HG03039 (cell line): ENCODE results near the gene CDH24.

Experiments used
- ATAC-seq: cut with Tn5 transposase; IDR thresholded peaks from one replicate; pipeline ENCODE4 v1.9.1; 2021; ENCODE audit warnings: mild to moderate bottlenecking, moderate library complexity; ENCODE audit not compliant: unreplicated experiment

Gene CDH24

DNA sequence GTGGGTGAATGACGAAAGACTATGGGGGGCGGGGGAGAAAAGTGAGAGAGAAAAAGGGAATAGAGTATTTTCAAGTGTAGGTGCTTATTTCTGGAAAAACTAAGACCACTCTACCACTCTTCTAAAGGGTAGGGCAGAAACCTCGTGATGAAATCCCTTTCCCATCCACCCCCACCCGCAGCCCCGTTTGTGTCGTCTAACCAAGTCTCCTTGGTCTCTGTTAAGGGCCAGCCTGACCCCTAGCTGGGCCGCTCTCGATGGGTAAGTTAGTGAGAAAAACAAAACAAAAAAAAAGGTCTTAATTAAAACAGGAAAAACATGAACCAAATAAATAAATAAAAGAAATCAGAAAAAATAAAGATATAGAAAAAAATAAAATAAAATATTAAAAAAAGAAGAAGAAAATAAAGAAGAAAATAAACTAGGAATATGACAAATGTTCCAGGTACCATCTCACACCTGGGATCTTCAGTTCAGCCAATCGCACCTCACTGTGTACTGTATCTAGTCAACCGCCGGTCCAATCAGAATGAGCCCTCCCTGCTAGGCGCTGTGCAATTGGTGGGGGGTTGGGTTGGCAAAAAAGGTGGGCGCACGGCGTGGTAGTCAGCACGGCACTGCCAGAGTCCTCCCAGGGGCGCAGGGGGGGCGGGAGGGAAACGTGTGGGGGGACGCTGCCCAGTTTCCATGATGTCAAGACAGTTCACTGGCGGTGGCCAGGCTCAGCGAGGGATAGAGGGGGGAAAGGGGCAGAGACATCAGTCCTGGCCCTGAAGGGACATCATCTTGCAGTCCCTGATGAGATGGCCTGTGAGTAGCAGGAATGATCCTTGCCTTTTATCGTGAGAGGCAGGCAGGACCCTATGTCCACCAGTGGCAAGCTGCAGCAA, 9.8 kb upstream of the CDH24 start:
- ATAC-seq, result no peak

DNA sequence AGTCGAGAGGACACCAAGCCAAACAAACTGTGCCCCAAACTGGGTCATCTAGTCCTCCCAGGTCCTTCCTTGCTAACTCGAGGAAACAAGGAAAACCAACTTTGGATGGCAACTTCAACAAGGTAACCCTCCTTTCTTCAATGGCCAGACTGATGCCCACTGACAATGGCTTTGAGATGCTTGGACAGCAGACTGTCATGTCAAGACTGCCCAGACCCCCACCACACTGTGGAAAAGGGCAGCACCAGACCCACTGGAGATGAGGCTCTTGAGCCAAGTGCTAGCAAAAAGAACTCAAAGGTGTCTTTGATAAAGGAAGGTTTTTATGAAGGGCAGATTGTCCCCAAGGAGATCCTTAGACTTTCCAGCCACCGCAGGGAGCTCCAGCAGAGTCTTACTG, 9.0 kb upstream of the CDH24 start:
- ATAC-seq, result no peak

DNA sequence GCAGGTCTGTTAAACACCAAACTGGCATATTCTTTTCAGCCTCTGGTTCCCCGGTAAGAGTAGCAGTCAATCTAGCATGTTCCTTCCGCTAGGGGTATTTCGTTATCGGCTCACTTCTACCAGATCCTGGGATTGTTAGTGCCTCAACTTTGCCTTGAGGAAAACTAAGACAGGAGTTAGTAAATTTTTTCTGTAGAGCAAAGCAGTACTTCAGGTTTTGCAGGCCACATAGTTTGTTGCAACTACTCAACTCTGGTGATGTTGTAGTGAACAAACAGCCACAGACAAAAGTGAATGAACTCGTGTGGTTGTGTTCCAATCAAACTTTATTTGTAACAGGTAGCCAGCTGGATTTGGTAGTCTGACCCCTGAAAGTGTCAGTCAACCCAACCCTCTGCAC, 6.3 kb upstream of the CDH24 start:
- no peak for ATAC-seq

DNA sequence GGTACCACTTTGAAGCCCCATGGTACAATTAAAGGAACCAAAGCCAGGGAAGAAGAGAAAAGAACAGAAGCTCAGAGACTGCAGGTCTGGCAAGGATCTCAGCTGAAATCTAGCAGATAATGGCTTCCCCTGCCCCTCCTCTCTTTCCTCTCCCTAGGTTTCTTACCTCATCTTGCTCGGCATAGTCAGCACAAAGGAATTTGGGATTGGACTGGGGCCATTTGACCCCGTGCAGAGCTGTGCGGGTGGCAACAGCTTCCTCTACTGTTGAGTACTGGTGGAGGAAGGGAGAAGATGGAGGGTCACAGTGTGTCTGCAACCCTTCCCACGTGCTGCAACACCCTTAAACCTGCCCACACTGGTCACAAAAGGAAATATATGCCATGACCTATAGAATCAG, 4.7 kb upstream of the CDH24 start:
- no peak for ATAC-seq

DNA sequence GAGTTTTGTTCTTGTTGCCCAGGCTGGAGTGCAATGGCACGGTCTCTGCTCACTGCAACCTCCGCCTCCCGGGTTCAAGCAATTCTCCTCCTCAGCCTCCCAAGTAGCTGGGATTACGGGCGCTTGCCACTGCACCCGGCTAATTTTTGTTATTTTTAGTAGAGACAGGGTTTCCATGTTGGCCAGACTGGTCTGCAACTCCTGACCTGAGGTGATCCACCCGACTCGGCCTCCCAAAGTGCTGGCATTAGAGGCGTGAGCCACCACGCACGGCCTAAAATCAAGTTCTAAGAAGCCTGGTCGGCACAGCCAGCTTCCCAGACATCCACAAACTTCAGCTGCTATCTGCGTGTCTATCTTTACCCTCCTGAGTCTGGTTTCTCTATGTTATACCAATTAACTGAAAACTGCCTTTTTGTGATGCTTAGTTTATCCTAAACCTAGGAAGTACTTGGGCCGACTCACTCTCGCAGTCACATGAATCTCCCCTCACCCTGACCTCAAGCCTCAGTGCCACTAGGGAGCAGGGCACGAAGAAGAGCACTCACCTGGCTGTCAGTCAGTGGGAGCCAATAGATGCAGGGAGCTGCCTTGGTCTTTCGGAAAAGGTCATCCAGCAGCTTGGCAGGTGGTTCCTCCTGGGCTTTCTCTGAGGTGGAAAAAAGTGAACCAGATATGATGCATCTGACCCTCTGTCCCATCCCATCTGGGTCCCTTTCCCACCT, 3.4 kb upstream of the CDH24 start:
- ATAC-seq, result no peak

- no peak for ATAC-seq
Observed at GRCh38 chr14:23058654-23059504, 1.6 kb upstream of the CDH24 start.

- peak; percentile 37 for ATAC-seq
Observed at GRCh38 chr14:23057757-23058653, 685 bp upstream of the CDH24 start.

DNA sequence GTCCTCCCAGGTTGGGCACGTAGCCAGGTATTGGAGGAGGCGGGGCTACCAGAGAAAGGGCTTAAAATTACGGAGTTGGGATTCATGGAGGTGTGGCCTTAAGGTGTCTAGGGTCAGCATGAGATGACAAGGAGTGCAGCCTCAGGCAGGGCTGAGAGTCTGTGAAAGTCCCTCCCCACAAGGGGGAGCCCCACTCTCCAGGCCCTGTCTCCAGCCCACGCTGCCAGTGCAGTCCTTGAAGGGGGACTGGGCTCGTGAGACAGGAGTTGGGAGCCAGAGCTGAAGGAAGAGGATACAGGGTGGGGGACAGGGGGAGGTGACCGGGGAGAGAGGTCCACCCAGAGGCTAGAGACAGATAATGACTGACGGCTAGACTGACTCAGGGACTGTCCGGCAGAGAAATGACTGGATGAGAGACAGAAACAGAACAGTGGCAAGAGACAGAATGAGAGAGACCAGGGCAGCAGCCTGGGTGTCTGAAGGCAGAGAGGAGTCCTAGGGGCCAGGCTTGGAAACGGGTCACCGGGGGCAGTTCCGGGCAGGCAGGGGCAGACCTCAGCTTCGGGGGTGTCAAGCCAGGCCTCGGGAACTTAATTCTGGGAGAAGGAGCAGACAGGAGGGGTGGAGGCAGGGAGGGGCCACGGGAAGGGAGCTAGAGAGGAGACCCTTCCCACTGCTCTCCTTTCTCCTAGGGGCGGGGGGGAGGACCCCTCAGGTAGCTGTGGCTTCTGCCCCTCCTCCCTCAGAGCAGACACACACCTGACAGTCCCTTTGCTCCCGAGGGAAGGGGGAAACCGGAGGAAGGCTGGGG, 970 bp downstream of the CDH24 start:
- ATAC-seq, result peak; percentile 47

DNA sequence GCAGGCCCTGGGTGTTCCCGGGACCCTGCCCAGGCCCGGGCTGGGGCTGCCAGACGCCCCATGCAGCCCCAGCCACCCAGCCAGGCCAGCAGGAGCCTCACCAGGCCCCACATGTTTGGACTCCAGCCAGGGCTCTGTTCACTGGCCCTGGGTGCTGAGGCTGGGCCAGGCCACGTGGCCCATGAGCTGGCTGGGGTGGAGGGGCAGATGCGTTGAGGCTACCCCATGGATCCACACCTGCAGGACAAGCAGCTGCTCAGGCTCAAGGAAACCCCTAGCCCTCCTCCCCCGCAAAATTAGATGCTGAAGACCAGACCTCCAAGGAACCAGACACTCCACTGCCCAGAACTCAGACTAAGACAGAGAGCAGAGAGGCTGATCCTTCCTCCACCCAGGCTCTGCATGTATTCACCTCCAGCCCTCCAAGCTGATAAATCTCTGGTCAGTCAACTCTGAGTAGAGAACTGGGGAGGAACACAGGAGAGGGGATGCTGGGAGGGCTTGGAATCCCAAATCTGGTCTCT, 1.6 kb downstream of the CDH24 start:
- ATAC-seq, result no peak

- ATAC-seq, result no peak
Observed at GRCh38 chr14:23055147-23055550, 2.2 kb downstream of the CDH24 start.

DNA sequence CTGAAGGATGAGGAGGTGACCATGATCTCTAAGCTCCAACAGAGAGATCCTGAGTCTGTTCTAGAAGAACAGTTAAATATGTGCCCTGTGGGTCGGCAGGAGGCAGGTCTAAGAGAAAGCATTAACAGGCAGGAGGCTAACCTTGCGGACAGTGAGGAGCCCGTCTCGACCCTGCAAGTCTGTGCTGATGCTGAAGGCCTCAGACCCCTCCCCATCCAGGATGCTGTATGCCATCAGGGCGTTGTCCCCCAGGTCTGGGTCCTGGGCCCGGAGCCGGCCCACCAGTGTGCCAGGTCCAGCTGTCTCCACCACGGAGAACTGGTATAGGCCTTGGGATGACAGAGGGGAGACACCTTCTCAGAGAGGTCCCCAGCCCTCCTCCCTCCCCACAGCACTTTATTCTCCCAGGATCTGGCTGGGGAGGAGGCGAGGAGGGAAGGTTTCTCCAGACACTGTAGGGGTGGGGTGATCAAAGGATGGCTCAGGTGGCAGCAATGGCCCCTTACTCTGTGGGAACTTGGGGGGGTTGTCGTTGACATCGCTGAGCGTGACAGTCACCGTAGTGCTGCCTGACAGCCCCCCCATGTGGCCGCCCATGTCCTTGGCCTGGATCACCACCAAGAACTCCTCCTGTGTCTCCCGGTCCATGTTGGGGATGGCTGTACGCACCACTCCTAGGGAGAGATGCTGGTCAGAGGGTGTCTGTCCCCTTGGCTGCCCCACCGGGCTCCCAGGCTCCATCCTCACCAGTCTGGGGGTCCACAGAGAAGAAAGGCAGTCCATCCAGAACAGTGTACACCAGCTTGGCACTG, 3.1 kb downstream of the CDH24 start:
- ATAC-seq, result no peak

- ATAC-seq, result no peak
Observed at GRCh38 chr14:23053426-23053825, 3.9 kb downstream of the CDH24 start.

GRCh38 chr14:23052671-23053070, 4.6 kb downstream of the CDH24 start:
- ATAC-seq, result no peak

DNA sequence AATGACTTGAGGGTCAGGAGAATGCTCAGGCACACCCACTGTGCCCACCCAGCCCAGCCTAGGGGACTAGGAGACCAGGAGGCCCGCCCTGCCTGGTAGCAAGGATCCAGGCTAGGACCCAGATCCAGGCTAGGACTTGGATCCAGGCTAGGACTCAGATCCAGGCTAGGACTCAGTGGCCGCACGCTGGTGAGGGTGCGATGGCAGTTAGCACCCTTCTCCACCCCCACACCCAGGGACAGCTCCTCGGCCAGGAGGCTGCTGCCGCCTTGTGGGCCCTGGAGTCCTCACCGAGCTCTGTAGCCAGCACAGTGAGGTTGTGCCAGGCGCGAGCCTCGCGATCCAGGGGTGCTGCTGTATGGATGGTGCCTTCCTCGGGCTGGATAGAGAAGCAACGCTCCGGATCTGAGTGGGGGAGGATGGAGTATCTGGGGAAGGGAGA, 5.1 kb downstream of the CDH24 start:
- no peak for ATAC-seq

GRCh38 chr14:23051141-23052057, 5.9 kb downstream of the CDH24 start:
- ATAC-seq, result no peak

DNA sequence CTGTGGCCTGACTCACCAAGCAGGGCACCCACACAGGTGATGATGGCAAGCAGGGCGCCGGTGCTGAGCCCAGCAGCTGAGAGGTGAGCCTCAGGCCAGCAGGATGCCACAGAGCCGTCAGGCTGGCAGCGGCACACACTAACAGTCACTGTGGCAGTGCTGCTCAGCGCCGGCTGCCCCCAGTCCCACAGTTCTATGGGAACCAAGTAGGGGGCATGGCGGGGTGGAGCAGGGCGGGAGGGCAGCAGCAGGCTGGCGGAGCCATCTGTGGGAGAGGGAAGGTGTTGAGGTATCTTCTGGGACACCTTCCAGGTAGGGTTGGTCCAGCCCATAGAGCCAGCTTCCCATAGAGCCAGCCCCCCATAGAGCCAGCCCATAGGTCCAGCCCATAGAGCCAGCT, 8.3 kb downstream of the CDH24 start:
- ATAC-seq, result no peak
